T-helper 2 cell (primary cell): ENCODE measurements around the gene POLRMT.
"Not testable (repeated sequence)": the region's sequence is repeated elsewhere in the genome, so short reads cannot be mapped to it uniquely, and the experiment has no call there.

Experiments used
- DNase-seq, 5 experiments: peaks; one replicate each; pipeline versions ENCODE4 v3.0.0 to v3.0.0-alpha.2; 2012 to 2022

Gene POLRMT

GRCh38 chr19:592101-592500 lies 41.2 kb downstream of the POLRMT start:
- DNase-seq, result no peak

GRCh38 chr19:591099-591958 lies 42.0 kb downstream of the POLRMT start:
- DNase-seq, result no peak

GRCh38 chr19:590750-591098 lies 42.6 kb downstream of the POLRMT start:
- no peak for DNase-seq

DNA sequence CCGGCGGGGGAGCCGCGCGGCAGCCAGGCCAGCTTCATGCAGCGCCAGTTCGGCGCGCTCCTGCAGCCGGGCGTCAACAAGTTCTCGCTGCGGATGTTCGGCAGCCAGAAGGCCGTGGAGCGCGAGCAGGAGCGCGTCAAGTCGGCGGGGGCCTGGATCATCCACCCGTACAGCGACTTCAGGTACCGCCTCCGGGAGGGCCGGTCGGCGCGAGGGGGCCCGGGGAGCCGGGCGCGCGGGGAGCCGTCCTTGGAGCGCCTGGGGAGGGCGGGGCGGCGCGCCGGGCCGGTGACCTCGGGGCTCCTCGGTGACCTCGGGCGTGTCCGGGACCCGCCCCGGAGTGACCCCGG lies 43.0 kb downstream of the POLRMT start:
- peak in 1 of 5 experiments; percentile 67 for DNase-seq

- no peak for DNase-seq
Measured at GRCh38 chr19:589693-590395, 43.5 kb downstream of the POLRMT start, which contains the start of gene HCN2. Gene HCN2, plus strand, starts transcription at chr19:589881. Its CDS starts 65 bp downstream, at chr19:589946.

DNA sequence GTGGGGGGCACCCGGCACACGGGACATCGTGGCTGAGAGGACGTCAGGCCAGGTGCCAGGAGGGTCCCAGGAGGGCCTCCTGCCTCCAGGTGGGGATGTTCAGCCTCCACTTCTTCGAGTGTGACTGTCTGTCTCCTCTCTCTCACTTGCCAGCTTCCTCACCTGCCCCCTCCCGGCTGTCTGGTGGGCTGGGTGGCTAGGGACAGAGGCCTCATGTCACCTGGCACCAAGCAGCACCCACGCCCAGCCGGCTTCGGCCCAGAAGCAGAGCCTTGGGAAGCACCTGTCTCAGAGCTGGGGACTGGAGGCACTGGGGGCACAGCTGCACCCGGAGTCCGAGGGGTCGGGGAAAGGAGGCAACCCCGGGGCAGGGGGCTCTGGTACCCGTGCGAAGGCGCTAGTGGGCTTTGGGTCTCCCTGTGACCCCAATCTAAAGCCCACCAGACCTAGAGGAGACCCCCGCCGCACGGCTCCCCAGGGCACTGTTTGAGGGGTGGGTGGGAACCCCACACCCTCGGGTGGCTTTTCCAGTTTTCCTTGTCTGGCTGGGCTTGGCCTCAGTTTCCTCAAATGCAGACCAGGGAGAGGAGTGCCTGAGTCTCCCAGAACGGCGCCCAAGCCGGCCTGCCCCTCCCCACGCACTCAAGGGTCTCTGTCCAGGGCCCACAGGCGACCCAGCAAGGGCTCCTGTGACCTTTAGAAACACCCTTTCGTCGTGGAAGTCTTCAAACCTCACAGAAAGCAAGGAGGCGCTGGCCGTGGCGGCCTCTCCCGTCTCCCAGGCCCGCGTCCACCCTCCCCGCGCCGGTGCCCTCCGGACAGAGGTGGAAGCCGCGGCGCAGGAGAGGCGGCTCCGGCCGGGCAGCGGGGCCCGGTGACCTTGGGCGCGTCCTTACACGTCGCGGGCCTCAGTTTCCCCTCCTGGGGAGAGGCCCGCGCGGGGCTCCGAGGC lies 44.3 kb downstream of the POLRMT start:
- no peak for DNase-seq

GRCh38 chr19:588093-588740 lies 45.1 kb downstream of the POLRMT start:
- DNase-seq, result peak in 4 of 5 experiments; percentile 43 to 76 (median 64)

DNA sequence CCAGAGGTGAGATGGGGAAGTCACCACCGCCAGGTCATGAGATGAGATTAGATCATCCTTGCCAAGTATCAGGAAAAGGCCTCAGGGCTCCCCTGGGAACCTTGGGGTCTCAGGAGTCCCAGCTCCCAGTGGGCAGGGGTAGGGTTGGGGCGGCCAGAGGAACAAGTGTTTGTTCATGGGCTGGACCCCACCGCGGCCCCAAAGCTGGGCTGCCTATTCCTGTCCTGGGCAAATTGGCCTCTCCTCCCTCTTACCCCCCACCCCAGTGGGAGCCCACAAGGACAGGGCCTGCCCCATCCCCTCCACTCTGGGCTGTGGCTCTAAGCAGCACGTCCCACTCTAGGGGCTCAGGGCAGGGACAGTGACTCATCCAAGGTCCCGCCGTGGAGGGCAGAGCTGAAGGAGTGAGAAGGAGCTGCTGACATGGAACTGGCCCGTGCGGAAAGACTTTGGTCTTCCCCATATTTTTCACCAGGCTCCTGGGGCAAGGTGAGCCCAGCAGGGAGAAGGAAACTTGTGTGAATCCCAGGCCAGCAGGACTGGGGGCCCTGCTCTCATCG lies 47.7 kb downstream of the POLRMT start:
- no peak for DNase-seq

DNA sequence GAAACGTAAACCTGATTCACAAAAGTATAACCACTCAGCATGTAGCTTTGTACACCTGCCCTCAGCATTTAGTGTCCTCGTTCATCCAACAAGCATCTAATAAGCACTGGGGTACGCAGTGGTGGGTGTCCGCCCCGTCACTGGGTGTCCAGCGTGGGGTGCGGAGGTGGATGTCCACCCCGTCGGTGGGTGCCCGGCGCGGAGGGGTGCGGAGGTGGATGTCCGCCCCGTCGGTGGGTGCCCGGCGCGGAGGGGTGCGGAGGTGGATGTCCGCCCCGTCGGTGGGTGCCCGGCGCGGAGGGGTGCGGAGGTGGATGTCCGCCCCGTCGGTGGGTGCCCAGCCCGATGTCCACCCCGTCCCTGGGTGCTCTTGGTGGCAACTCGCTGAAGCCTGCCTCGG lies 48.2 kb downstream of the POLRMT start:
- not testable (repeated sequence) for DNase-seq

DNA sequence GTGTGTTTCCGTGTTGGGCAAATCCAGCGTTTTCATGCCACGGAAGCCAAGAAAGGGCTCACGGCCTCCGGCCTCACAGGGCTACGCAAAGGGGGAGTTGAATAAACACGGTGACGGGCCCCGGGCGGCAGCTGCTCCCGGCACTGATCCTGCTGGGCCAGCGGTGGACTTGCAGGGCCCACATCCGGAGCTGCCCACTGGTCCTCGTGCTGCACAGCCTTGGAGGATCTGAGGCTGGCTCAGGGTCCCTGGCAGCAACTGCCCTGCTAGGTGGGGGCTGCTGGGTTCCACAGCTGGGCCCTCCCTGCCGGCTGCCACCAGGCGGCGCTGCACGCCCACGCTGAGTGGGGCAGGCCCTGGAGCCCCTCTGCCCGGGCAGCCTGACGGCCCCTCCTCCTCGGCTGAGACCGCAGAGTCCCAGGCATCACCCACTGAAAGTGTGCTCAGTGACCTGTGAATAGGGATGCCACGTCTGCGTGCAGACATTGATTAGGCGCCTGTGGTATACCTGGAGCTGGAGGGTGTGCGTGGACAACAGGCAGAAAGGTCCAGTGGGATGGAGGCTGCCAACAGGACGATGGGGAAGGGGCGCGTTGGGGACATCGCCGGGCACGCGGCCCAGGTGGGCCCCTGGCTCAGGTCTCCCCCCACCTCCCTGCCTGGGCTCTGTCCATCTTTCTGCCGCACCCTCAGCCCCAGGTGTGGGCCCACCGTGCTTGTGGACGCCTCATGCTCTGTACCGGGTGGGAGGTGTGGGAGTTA lies 48.9 kb downstream of the POLRMT start:
- DNase-seq, result peak; percentile 41 to 62 (median 46)

DNA sequence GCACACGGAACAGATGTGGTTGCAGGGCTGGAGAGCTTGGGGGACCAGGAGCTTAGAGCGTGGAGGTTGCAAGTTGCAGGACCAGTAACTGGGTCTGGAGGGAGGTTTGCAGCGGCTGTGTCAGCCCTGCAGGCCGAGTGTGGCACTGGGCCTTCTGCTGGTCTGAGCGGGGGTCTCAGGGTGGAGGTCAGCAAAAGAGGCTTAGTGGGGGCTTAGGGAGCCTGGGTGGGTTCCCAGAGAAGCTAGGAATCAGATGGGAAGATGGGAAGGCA lies 49.4 kb downstream of the POLRMT start:
- DNase-seq, result no peak

GRCh38 chr19:583198-583967 lies 50.0 kb downstream of the POLRMT start:
- DNase-seq, result no peak

- no peak for DNase-seq
Measured at GRCh38 chr19:582497-583197, 50.7 kb downstream of the POLRMT start.

DNA sequence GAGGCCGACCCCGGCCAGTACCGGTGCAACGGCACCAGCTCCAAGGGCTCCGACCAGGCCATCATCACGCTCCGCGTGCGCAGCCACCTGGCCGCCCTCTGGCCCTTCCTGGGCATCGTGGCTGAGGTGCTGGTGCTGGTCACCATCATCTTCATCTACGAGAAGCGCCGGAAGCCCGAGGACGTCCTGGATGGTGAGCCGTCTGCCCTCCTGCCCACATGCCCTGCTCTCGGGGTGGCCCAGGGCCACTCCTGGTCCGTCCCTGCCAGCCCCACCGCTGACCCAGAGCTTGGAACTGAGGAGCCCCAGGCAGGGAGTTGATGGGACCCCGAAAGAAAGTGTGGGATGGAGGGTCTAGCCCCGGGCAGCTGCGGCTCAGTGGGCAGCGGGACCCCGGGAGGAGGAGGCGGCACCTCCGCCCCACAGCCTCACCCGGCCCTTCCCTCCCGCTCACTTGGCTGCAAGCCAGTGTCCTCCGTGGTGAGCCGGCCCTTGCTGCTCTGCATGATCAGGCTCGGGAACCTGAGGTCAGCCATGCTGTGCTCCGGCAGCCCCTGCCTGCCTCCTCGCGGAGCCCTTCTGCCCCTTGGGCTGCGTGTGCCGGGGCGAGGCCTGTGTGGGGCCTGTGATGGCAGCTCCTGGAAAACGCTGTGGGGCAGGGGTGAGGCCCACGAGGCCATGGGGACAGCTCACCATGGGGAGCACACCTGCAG lies 51.8 kb downstream of the POLRMT start:
- no peak for DNase-seq

DNA sequence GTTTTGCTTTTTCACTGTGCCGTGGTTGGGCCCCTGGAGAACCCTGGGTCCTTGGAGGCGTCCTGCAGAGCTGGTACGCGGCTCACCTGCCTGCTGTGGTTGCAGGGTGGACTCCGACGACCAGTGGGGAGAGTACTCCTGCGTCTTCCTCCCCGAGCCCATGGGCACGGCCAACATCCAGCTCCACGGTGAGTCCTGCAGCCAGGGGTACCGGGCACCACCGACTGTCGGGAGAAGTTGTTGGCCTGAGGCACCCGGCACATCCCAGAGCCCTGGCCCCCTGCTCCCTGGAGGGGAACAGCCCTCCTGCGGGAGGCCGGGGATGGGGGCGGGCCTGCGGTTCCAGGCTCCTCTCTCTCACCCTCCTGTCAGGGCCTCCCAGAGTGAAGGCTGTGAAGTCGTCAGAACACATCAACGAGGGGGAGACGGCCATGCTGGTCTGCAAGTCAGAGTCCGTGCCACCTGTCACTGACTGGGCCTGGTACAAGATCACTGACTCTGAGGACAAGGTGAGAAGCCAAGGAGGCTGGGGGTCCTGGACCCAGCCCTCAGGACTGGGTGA lies 53.0 kb downstream of the POLRMT start:
- DNase-seq, result no peak

- DNase-seq, result no peak
Measured at GRCh38 chr19:579842-580155, 53.5 kb downstream of the POLRMT start.

- no peak for DNase-seq
Measured at GRCh38 chr19:579111-579841, 54.1 kb downstream of the POLRMT start.
